GM13976 (cell line): ENCODE results near the gene KCNJ6.

Experiments
- DNase-seq: peaks from one replicate; pipeline ENCODE4 v3.0.0; 2012; ENCODE audit warnings: low spot score
- CTCF ChIP-seq: IDR thresholded peaks from 2 replicates; pipeline ENCODE4 v1.5.1; 2012; ENCODE audit warnings: borderline replicate concordance, mild to moderate bottlenecking; ENCODE audit not compliant: insufficient read depth; ENCODE audit errors: extremely low read depth, missing control alignments, control extremely low read depth
- in situ Hi-C: fragments of 300-500 bp; cut with MboI; formaldehyde crosslinking; loops from one replicate; pipeline ENCODE4 v1.12.0; 2022; ENCODE audit warnings: low sequenced_read_pairs, mixed read lengths, inconsistent platforms; ENCODE audit not compliant: unreplicated experiment

KCNJ6 gene

GRCh38 chr21:37819372-37819771, 96.9 kb downstream of the KCNJ6 start:
- TF ChIP-seq CTCF: no peak
- no peak for DNase-seq
- in situ Hi-C loops: no loop called here

GRCh38 chr21:37817242-37817641, 99.0 kb downstream of the KCNJ6 start:
- in situ Hi-C loops: no loop called here
- DNase-seq: no peak
- no peak for TF ChIP-seq CTCF

- TF ChIP-seq CTCF: no peak
- DNase-seq: no peak
- in situ Hi-C loops: no loop called here
Observed at GRCh38 chr21:37815893-37816292, 100.4 kb downstream of the KCNJ6 start.

GRCh38 chr21:37811711-37812110, 104.5 kb downstream of the KCNJ6 start:
- DNase-seq: no peak
- in situ Hi-C loops: no loop called here
- no peak for TF ChIP-seq CTCF

- in situ Hi-C loops: no loop called here
- DNase-seq: no peak
- TF ChIP-seq CTCF: no peak
Observed at GRCh38 chr21:37808261-37808660, 108.0 kb downstream of the KCNJ6 start.

GRCh38 chr21:37805266-37805665, 111.0 kb downstream of the KCNJ6 start:
- in situ Hi-C loops: no loop called here
- TF ChIP-seq CTCF: no peak
- no peak for DNase-seq

- DNase-seq: no peak
- in situ Hi-C loops: no loop called here
- no peak for TF ChIP-seq CTCF
Observed at GRCh38 chr21:37804001-37804400, 112.3 kb downstream of the KCNJ6 start.
